ENCODE measurements around the gene AMH. TPM values are rescaled to one million over a fixed set of nuclear protein-coding genes. Genes with fewer than 3 reads are reported as not detected.

The AMH gene
- total RNA-seq, 1 donor from 2014 or later, result 6.1 TPM

DNA sequence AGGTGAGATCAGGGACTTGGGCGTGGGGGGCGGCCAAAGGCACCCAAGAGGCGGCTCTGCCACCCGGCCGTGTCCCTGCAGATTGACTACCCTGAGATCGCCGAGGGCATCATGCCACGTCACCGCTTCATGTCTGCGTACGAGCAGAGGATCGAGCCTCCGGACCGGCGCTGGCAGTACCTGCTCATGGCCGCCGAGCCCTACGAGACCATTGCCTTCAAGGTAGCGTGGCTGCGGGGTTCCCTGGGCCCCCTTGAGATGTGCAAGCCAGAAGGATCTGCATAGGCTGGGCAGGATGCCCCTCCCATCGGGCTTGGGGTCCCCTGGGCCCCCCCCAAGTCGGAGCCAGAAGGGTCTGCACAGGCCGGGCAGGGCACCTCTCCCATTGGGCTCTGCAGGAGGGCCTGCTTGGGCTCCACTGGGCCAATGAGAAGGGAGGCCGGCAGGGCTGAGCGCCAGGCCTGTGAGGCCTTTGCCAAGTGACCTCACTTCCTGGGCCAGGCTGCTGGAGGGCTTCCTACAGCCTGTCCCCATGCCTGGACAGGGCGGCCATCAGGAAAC lies 2.2 kb upstream of the AMH start:
- Histone ChIP-seq H3K36me3 (peaks cover 46% of the 10 kb centered on the region), H3K27ac (no peak overlapping the region)

DNA sequence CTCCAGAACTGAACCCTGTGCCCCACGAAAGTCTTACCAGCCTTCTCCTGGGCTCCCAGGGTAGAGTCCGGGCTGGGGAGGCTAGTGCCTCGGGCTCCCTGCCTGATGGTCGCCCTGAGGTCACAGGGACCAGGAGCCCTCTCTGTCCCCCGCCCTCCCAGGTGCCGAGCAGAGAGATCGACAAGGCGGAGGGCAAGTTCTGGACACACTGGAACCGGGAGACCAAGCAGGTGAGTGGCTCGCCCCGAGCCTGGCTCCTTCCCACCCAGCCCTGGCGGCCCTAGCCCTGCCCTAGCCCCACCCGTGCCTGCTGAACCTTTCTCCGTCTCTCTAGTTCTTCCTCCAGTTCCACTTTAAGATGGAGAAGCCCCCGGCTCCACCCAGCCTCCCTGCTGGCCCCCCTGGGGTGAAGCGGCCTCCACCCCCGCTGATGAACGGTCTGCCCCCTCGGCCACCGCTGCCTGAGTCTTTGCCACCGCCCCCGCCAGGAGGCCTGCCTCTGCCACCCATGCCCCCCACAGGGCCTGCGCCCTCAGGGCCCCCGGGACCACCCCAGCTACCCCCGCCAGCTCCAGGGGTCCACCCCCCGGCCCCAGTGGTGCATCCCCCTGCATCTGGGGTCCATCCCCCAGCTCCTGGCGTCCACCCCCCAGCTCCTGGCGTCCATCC lies 1.6 kb upstream of the AMH start:
- ATAC-seq (no peak), DNase-seq (no peak)
- Histone ChIP-seq H3K9me3 (no peaks in the 10 kb centered on the region), H3K4me3 (no peak overlapping the region), H3K27me3 (peaks cover 34% of the 10 kb centered on the region), H3K4me1 (peaks cover 28% of the 10 kb centered on the region), H3K36me3 (peaks cover 46% of the 10 kb centered on the region), H3K27ac (no peak overlapping the region)
- intact Hi-C loops (cut with DNase I), result no loop called here
- TF ChIP-seq CTCF (IDR thresholded peaks at IDR 0.05), result no peak

More for the DNA sequence above, 2.2 kb upstream of the AMH start:
- ATAC-seq (peak; percentile 4), DNase-seq (no peak)
- peaks cover 27% of the 10 kb centered on the region for H3K27me3 ChIP-seq
- no peak for TF ChIP-seq CTCF (IDR thresholded peaks at IDR 0.05)
- no peak overlapping the region for H3K4me3 ChIP-seq
- H3K4me1 ChIP-seq, result peaks cover 28% of the 10 kb centered on the region
- intact Hi-C loops (cut with DNase I), result no loop called here
- H3K9me3 ChIP-seq, result no peaks in the 10 kb centered on the region

DNA sequence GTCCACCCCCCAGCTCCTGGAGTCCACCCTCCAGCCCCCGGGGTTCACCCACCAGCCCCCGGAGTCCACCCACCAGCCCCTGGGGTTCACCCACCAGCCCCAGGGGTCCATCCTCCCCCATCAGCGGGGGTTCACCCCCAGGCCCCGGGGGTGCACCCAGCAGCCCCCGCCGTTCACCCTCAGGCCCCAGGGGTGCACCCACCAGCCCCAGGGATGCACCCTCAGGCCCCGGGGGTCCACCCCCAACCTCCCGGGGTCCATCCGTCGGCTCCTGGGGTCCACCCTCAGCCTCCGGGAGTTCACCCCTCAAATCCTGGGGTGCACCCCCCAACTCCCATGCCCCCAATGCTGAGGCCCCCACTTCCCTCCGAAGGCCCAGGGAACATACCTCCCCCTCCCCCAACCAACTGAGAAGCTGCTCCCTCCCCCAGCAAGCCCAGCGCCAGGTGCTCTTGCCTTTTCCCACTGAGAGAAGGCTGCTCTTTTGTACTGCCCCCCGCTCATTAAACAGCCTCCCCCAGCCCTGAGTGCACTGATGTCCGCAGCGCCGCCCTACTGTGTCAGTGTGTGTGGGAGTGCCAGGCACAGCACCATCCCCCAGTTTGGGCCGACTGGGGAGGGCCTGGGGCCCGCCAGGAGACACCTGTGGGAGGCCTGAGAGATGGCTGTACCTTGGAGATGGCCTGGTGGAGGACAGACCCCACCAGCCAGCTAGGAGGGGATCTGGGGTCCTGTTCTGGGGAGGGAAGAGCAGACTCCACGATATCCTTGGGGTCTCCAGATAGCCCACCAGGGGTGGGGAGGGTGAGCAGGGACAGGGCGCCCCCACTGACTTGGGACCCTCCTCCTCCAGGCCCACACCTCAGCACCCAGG lies 750 bp upstream of the AMH start:
- no peak overlapping the region for H3K4me3 ChIP-seq
- intact Hi-C loops (cut with DNase I), result no loop called here
- ATAC-seq (no peak), DNase-seq (no peak)
- no peak for TF ChIP-seq CTCF (IDR thresholded peaks at IDR 0.05)
- no peaks in the 10 kb centered on the region for H3K9me3 ChIP-seq
- H3K27ac ChIP-seq, result no peak overlapping the region
- peaks cover 44% of the 10 kb centered on the region for H3K36me3 ChIP-seq
- peaks cover 28% of the 10 kb centered on the region for H3K4me1 ChIP-seq
- H3K27me3 ChIP-seq, result peaks cover 42% of the 10 kb centered on the region

DNA sequence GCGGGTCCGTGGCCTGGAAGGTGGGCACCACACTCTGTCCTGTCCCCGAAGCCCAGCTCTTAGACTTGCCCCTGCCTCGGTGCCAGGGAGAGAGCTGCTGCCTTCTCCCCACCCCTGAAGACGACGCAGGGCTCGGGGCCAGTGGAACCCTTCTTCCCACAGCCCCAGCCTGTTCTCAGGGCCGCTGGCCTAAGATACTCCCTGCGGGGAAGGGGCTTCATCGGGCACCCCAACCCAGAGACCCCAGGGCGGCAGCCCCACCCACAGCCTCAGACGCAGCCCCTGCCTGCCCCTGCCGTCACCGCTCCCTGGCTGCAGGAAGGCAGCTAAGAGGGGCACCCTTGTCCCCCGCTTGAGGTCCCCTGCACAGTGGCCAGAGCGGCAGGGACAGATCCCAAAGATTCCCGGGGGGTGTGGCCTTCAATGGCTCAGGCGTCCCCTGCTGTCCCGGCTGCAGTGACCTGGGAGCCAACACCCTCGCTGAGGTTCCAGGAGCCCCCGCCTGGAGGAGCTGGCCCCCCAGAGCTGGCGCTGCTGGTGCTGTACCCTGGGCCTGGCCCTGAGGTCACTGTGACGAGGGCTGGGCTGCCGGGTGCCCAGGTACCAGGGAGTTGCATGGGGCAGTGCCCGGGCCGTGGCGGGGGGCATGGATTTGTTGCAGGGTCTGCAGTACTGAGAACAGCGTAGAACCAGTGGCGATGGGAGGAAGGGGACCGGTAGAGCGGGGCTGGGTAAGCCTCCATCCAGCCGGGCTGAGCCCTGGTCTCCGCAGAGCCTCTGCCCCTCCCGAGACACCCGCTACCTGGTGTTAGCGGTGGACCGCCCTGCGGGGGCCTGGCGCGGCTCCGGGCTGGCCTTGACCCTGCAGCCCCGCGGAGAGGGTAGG lies 1.0 kb downstream of the AMH start:
- Histone ChIP-seq H3K27me3 (peaks cover 50% of the 10 kb centered on the region), H3K4me3 (no peak overlapping the region)

More for the DNA sequence above, 1.0 kb downstream of the AMH start:
- no peak for TF ChIP-seq CTCF (IDR thresholded peaks at IDR 0.05)
- intact Hi-C loops (cut with DNase I), result no loop called here
- H3K9me3 ChIP-seq, result no peaks in the 10 kb centered on the region
- DNase-seq (no peak), ATAC-seq (no peak)
- no peak overlapping the region for H3K27ac ChIP-seq
- peaks cover 26% of the 10 kb centered on the region for H3K36me3 ChIP-seq
- peaks cover 30% of the 10 kb centered on the region for H3K4me1 ChIP-seq

Data from upper lobe of right lung (tissue), 1 donor.